RWPE2 (cell line): Measurements from ENCODE around the gene KRTCAP3.

ENCODE experiments used
- ATAC-seq: fragments of 200-7000 bp; cut with Tn5 transposase; 3 replicates; pipeline ENCODE4 v1.9.1; 2021; ENCODE audit warnings: low read depth
- DNase-seq: peaks from one replicate; pipeline ENCODE4 v3.0.0-alpha.2; 2020; ENCODE audit warnings: low spot score
- H3K27ac ChIP-seq: fragments of 450-650 bp; 2 replicates; pipeline ENCODE4 v1.5.1; 2017; ENCODE audit warnings: mild to moderate bottlenecking; ENCODE audit not compliant: poor library complexity, severe bottlenecking
- H3K27me3 ChIP-seq: fragments of 250-450 bp; sonication (Bioruptor Pico); 2 replicates; pipeline ENCODE4 v1.5.1; 2021; ENCODE audit warnings: mild to moderate bottlenecking, moderate library complexity; ENCODE audit not compliant: insufficient read depth, poor library complexity, severe bottlenecking
- H3K36me3 ChIP-seq: fragments of 250-450 bp; sonication (Bioruptor Pico); 2 replicates; pipeline ENCODE4 v1.5.1; 2020; ENCODE audit warnings: low read depth, mild to moderate bottlenecking, moderate library complexity
- H3K4me1 ChIP-seq: fragments of 250-450 bp; sonication (Bioruptor Pico); 2 replicates; pipeline ENCODE4 v1.5.1; 2021; ENCODE audit warnings: mild to moderate bottlenecking, moderate library complexity; ENCODE audit not compliant: insufficient read depth, poor library complexity, severe bottlenecking
- H3K4me3 ChIP-seq: fragments of 250-450 bp; sonication (Bioruptor Pico); 2 replicates; pipeline ENCODE4 v1.5.1; 2021; ENCODE audit warnings: mild to moderate bottlenecking, moderate library complexity; ENCODE audit not compliant: severe bottlenecking
- H3K9me3 ChIP-seq: fragments of 250-450 bp; sonication (Bioruptor Pico); 2 replicates; pipeline ENCODE4 v1.5.1; 2021; ENCODE audit warnings: mild to moderate bottlenecking, moderate library complexity; ENCODE audit not compliant: severe bottlenecking
- TF ChIP-seq, protein P1 (sequence below): fragments of 450-650 bp; IDR thresholded peaks from one replicate; pipeline ENCODE4 v1.5.1; 2017; ENCODE audit warnings: mild to moderate bottlenecking, moderate library complexity; ENCODE audit not compliant: poor library complexity, severe bottlenecking

Gene KRTCAP3

DNA sequence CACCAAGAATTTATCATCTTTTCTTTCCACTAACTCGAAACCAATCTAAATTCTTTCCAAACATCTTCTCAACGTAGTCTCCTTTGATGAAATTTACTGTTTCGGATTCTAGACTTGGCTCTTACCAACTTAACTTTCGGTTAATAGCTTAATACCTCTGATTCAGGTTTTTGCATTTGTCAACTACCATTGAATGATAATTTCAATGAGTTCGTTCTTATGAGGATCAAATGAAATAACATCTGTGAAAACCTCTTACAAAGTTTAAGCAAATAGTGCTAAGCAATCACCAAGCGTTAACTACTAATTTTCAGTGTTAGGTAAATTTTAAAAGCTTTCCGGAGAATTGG lies 14.3 kb upstream of the KRTCAP3 start:
- Histone ChIP-seq H3K36me3 (peaks cover 14% of the 10 kb centered on the region), H3K4me1 (peaks cover 20% of the 10 kb centered on the region), H3K4me3 (peak overlapping the region; percentile 97), H3K9me3 (no peaks in the 10 kb centered on the region), H3K27me3 (no peaks in the 10 kb centered on the region), H3K27ac (peak overlapping the region; percentile 76)
- ATAC-seq: no peak
- TF ChIP-seq, protein P1, sequence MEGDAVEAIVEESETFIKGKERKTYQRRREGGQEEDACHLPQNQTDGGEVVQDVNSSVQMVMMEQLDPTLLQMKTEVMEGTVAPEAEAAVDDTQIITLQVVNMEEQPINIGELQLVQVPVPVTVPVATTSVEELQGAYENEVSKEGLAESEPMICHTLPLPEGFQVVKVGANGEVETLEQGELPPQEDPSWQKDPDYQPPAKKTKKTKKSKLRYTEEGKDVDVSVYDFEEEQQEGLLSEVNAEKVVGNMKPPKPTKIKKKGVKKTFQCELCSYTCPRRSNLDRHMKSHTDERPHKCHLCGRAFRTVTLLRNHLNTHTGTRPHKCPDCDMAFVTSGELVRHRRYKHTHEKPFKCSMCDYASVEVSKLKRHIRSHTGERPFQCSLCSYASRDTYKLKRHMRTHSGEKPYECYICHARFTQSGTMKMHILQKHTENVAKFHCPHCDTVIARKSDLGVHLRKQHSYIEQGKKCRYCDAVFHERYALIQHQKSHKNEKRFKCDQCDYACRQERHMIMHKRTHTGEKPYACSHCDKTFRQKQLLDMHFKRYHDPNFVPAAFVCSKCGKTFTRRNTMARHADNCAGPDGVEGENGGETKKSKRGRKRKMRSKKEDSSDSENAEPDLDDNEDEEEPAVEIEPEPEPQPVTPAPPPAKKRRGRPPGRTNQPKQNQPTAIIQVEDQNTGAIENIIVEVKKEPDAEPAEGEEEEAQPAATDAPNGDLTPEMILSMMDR: no peak
- DNase-seq: no peak

DNA sequence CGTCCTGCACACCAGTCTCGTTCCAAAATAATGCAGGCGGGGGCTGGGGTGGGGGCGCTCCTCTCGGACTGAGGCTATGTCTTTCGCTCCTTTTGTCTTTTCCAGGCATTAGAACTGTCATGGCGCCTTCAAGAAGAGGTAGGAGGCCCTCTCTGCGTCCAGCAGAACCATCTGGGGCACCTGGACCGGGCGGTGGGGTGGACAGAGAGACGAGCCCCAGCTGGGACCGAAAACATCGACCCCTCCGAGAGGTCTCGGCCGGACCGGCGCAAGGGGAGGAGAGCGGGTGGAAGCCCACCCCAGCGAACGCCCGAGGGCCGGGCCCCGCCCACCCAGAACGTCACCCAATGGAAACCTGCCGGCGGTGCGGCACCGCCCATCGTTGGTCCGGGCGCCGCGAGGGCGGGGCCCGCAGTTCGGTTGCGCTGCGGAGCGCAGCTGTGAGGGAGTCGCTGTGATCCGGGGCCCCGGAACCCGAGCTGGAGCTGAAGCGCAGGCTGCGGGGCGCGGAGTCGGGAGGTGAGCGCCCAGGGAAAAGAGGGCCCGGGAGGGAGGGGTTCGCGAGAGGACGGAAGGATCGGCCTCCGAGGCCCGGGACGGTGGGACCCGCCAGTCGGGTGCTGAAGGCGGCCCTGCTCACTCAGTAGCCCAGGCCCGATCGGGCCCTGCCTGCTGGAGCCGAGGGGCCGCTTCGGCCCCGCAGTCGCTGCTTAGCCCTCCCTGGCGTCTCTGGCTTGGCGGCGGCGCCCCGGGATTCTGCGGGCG lies 13.8 kb upstream of the KRTCAP3 start, which contains the start of gene NRBP1:
Gene NRBP1 (plus strand): TSS at position 419 of the 765 bp plus-strand sequence. CDS start 4,643 bp downstream, outside the sequence.
- H3K27ac ChIP-seq: peak within 1 kb of the TSS; percentile 76
- TF ChIP-seq, protein P1: peak; percentile 27
- no peaks in the 10 kb centered on the region for H3K9me3 ChIP-seq
- peak within 1 kb of the TSS; percentile 97 for H3K4me3 ChIP-seq
- no peaks in the 10 kb centered on the region for H3K27me3 ChIP-seq
- peaks cover 20% of the 10 kb centered on the region for H3K4me1 ChIP-seq
- ATAC-seq (peak; percentile 88), DNase-seq (peak; percentile 86)
- H3K36me3 ChIP-seq: peaks cover 19% of the 10 kb centered on the region

DNA sequence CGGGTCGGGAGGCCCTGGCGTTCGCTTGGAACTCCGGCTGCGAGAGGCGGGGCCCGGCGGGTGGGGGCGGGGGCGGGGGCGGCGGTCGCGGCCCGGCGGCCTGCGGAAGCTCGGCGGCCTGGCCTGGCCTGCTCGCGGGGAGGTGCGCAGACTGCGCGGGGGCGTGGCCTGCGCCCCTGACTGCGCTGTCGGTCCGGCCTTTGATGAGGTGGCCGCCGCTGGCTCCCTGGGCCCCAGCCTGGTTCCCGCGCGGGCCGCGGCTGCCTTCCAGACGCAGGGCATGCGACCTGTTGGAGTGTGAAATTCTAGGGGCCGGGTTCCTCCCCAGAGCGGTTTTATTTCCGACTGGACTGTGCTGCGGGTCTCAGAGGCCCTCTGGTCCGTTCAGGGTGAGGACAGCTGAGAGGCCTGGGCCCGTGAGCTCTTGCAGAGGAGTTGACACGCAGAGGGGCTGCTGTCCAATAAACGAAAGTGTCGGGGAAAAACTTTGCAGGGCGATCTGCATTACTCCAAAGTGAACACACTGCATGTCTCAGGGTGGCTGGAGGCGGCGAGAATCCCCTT lies 13.1 kb upstream of the KRTCAP3 start:
- H3K4me3 ChIP-seq: peak overlapping the region; percentile 97
- TF ChIP-seq, protein P1: no peak
- peaks cover 20% of the 10 kb centered on the region for H3K4me1 ChIP-seq
- peaks cover 26% of the 10 kb centered on the region for H3K36me3 ChIP-seq
- no peaks in the 10 kb centered on the region for H3K27me3 ChIP-seq
- H3K27ac ChIP-seq: peak overlapping the region; percentile 76
- ATAC-seq (peak; percentile 78), DNase-seq (no peak)
- no peaks in the 10 kb centered on the region for H3K9me3 ChIP-seq

DNA sequence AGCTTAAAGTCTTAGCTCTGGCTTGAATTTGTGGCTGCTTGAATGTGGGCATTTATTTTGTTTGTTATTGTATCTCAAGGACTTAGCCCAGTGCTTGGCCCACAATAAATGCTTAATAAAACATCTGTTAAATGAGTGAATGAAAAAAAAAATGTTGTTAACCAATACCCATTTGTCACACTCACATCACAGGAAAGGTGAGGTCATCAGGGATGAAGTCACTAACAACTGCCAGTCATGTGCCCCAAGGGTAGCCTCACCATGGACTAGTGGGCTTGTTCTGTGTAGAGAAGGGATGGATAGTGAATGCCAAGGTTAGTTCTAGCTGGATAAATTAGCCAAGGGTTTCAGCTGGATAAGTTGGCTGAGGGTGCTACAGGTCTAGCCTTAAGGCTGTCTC lies 10.8 kb upstream of the KRTCAP3 start:
- Histone ChIP-seq H3K36me3 (peaks cover 49% of the 10 kb centered on the region), H3K27me3 (no peaks in the 10 kb centered on the region), H3K27ac (no peak overlapping the region), H3K4me1 (peaks cover 20% of the 10 kb centered on the region), H3K9me3 (no peaks in the 10 kb centered on the region), H3K4me3 (no peak overlapping the region)
- ATAC-seq (no peak), DNase-seq (no peak)
- TF ChIP-seq, protein P1: no peak

DNA sequence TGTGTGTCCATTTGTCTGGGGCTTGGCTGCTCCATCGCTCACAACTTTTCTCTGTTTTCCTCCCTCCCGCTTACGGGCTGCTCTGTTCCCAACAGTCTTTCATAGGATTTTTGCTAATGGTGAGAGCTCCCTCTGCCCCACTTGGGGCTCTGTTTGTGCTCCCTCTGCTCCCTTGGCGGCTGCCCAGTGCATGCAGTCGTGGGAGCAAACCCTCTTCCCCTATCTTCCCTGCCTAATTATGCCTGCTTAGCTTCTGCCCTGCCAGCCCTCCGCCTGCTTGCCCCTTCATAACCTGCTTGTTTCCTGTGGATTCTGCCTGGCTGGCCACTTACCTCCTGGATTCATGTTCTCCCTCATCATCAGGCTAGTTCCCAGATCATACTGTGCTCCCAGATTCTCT lies 6.6 kb upstream of the KRTCAP3 start:
- Histone ChIP-seq H3K4me3 (no peak overlapping the region), H3K27ac (no peak overlapping the region), H3K27me3 (no peaks in the 10 kb centered on the region), H3K9me3 (no peaks in the 10 kb centered on the region), H3K36me3 (peaks cover 78% of the 10 kb centered on the region), H3K4me1 (peaks cover 8% of the 10 kb centered on the region)
- TF ChIP-seq, protein P1: no peak
- ATAC-seq (no peak), DNase-seq (no peak)
